GM12891 (cell line): ENCODE measurements around the gene OR7G1.

ENCODE experiments used
- PAX5 ChIP-seq: IDR thresholded peaks from 2 replicates; pipeline ENCODE4 v1.6.1; 2011; ENCODE audit warnings: low read length, moderate library complexity, mild to moderate bottlenecking; ENCODE audit not compliant: insufficient read depth, severe bottlenecking
- POLR2A ChIP-seq: IDR thresholded peaks from 2 replicates; pipeline ENCODE4 v1.6.1; 2011; ENCODE audit warnings: low read depth, low read length, control low read depth
- POLR2AphosphoS5 ChIP-seq: IDR thresholded peaks from 2 replicates; pipeline ENCODE4 v1.6.1; 2011; ENCODE audit warnings: low read depth, low read length, control low read depth
- POU2F2 ChIP-seq: IDR thresholded peaks from 2 replicates; pipeline ENCODE4 v1.6.1; 2011; ENCODE audit warnings: low read depth, mild to moderate bottlenecking, control low read depth, low read length, moderate library complexity
- SPI1 ChIP-seq: IDR thresholded peaks from 2 replicates; pipeline ENCODE4 v1.6.1; 2011; ENCODE audit warnings: low read depth, low read length, control low read depth
- TAF1 ChIP-seq: IDR thresholded peaks from 2 replicates; pipeline ENCODE4 v1.6.1; 2011; ENCODE audit warnings: low read depth, low read length, control low read depth

DNA sequence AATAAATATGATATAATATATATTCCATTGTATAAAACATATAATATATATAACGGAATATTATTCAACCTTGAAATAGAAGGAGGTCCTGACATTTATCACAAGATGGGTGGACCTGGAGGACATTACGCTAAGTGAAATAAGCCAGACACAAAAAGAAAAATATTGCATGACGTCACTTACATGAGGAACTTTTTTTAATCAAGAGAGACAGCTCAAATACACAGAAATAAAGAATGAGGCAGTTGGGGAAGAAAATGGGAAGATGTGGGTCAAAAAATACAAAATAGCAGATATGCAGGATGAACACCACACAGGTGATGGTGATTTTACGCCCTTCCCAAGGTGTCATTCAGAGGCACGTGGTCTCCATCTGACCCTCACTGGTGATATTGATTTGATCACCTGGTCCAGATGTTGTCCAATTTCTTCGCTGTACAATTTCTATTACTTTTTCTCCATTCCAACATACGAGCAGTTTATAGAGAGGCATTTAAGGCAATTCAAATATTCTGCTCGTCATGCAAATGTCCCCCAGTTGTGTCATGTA is 24.1 kb upstream of the OR7G1 start:
- TF ChIP-seq POLR2A (peak; percentile 52; the same call in 1 of the 2 replicates), TAF1 (no peak), POLR2AphosphoS5 (peak; percentile 55), PAX5 (no peak), SPI1 (no peak), POU2F2 (no peak)
